Parathyroid adenoma (tissue), 2 donors: ENCODE results near the gene CEP72.

Source experiments
- H2AFZ ChIP-seq: fragments of 300-600 bp; sonication (generic); one replicate; pipeline ENCODE4 v1.7.0; 2017; ENCODE audit warnings: antibody characterized with exemption, mild to moderate bottlenecking
- H3K27ac ChIP-seq: fragments of 300-600 bp; sonication (generic); one replicate; pipeline ENCODE4 v1.7.0; 2017
- H3K27me3 ChIP-seq: fragments of 300-600 bp; sonication (generic); one replicate; pipeline ENCODE4 v1.7.0; 2017; ENCODE audit warnings: low read length; ENCODE audit not compliant: control insufficient read depth, insufficient read depth
- H3K36me3 ChIP-seq: fragments of 300-600 bp; sonication (generic); one replicate; pipeline ENCODE4 v1.7.0; 2017; ENCODE audit warnings: low read length; ENCODE audit not compliant: control insufficient read depth, insufficient read depth
- H3K4me1 ChIP-seq: fragments of 300-600 bp; sonication (generic); one replicate; pipeline ENCODE4 v1.7.0; 2017; ENCODE audit warnings: control low read depth
- H3K4me2 ChIP-seq: fragments of 300-600 bp; sonication (generic); one replicate; pipeline ENCODE4 v1.7.0; 2017; ENCODE audit warnings: low read length
- H3K4me3 ChIP-seq: fragments of 300-600 bp; sonication (generic); one replicate; pipeline ENCODE4 v1.7.0; 2017; ENCODE audit warnings: low read depth, low read length
- H3K79me2 ChIP-seq: fragments of 300-600 bp; sonication (generic); one replicate; pipeline ENCODE4 v1.7.0; 2017; ENCODE audit warnings: control low read depth
- H3K9ac ChIP-seq: fragments of 300-600 bp; sonication (generic); one replicate; pipeline ENCODE4 v1.7.0; 2017; ENCODE audit warnings: mild to moderate bottlenecking
- H3K9me3 ChIP-seq: fragments of 300-600 bp; sonication (generic); one replicate; pipeline ENCODE4 v1.7.0; 2017; ENCODE audit warnings: low read length; ENCODE audit not compliant: control insufficient read depth
- TF ChIP-seq, protein P1 (sequence below): fragments of 300-600 bp; sonication (generic); IDR thresholded peaks from one replicate; pipeline ENCODE4 v1.7.0; 2017; ENCODE audit warnings: antibody characterized with exemption, mild to moderate bottlenecking
- donor health status: primary hyperparathyroidism.

The CEP72 gene

DNA sequence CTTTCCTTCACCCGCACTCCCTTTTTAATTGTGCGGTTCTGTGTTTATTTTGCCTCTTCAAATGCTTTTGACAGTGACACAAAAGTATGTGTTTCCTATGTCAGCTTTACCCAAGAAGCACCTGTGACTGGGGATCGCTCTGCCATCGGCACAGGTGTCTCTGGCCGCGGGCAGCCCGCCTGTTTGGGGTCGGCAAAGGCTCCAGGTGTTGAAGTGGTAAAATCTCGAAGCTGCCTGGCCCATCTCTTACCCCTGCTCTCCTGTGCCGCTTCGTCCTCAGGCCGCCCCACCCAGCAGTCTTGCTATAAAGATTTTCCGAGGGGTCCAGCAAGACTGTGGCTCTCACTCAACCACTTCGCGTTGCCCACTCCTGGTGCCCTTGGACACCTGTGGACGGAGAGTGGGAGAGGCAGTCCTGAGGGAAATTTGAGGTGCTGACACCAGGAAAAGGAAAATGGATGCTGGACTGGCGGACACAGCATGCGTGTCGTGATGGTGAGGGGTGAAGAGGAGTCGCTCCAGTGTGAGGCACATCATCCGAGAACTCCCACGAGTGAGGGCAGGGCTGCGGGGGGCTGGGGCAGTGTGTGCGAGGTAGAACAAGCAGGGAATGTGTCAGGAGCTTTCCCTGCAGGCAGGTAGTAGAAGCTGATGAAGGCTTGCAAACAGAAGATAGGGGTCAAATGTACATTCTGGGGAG is 29.1 kb upstream of the CEP72 start:
- H3K79me2 ChIP-seq = no peaks in the 10 kb centered on the region
- H3K36me3 ChIP-seq = no peaks in the 10 kb centered on the region
- H3K4me3 ChIP-seq = no peak overlapping the region
- H2AFZ ChIP-seq = no peak overlapping the region
- H3K9ac ChIP-seq = no peak overlapping the region
- H3K9me3 ChIP-seq = no peaks in the 10 kb centered on the region
- no peak overlapping the region for H3K27ac ChIP-seq
- TF ChIP-seq, protein P1, sequence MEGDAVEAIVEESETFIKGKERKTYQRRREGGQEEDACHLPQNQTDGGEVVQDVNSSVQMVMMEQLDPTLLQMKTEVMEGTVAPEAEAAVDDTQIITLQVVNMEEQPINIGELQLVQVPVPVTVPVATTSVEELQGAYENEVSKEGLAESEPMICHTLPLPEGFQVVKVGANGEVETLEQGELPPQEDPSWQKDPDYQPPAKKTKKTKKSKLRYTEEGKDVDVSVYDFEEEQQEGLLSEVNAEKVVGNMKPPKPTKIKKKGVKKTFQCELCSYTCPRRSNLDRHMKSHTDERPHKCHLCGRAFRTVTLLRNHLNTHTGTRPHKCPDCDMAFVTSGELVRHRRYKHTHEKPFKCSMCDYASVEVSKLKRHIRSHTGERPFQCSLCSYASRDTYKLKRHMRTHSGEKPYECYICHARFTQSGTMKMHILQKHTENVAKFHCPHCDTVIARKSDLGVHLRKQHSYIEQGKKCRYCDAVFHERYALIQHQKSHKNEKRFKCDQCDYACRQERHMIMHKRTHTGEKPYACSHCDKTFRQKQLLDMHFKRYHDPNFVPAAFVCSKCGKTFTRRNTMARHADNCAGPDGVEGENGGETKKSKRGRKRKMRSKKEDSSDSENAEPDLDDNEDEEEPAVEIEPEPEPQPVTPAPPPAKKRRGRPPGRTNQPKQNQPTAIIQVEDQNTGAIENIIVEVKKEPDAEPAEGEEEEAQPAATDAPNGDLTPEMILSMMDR = no peak
- H3K4me1 ChIP-seq = no peaks in the 10 kb centered on the region
- H3K27me3 ChIP-seq = no peaks in the 10 kb centered on the region
- H3K4me2 ChIP-seq = no peak overlapping the region

DNA sequence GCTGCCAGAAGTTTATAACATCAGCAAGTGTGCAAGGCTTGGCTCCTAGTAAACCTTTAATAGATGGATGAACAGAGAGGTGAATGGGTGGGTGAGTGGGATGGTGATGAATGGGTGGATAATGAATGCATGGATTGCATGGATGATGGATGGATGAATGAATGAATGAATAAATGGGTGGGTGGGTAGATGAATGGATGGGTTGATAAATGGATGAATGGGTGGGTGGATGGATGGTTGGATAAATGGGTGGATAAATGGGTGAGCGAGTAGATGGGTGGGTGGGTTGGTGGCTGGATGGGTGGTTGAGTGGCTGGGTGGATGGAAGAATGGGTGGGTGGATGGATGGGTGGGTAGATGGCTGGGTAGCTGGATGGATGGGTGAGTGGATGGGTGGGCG is 28.5 kb upstream of the CEP72 start:
- Histone ChIP-seq H3K4me1 (no peaks in the 10 kb centered on the region), H3K4me2 (no peak overlapping the region), H3K4me3 (no peak overlapping the region), H3K27me3 (no peaks in the 10 kb centered on the region), H3K27ac (no peak overlapping the region), H3K79me2 (no peaks in the 10 kb centered on the region), H3K9me3 (no peaks in the 10 kb centered on the region), H2AFZ (no peak overlapping the region), H3K36me3 (no peaks in the 10 kb centered on the region), H3K9ac (no peak overlapping the region)
- TF ChIP-seq, protein P1 = no peak

DNA sequence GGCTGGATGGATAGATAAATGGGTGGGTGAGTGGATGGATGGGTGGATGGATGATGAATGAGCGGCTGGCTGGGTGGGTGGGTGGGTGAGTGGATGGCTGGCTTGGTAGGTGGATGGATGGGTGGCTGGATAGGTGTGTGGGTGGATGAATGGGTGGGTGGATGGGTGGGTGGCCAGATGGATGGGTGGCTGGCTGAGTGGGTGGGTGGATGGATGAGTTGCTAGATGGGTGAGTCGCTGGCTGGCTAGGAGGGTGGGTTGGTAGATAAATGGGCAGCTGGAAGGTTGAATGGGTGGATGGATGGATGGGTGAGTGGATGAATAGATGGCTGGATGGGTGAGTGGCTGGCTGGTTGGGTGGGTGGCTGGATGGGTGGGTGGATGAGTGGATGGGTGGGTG is 27.9 kb upstream of the CEP72 start:
- Histone ChIP-seq H3K9ac (no peak overlapping the region), H3K4me3 (no peak overlapping the region), H2AFZ (no peak overlapping the region), H3K9me3 (no peaks in the 10 kb centered on the region), H3K27me3 (no peaks in the 10 kb centered on the region), H3K4me2 (no peak overlapping the region), H3K27ac (no peak overlapping the region), H3K4me1 (no peaks in the 10 kb centered on the region), H3K36me3 (no peaks in the 10 kb centered on the region), H3K79me2 (no peaks in the 10 kb centered on the region)
- TF ChIP-seq, protein P1 = no peak

DNA sequence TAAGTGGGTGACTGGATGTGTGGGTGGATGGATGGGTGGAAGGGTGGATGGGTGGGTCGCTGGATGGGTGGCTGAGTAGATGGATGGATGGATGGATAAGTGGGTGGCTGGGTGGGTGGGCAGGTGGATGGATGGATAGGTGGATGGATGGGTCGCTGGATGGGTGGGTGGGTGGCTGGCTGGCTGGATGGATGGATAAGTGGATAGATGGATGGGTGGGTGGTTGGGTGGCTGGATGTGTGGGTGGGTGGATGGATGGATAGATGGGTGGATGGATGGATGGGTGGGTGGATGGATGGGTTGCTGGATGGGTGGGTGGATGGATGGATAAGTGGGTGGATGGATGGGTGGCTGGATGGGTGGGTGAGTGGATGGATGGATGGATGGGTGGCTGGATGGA is 27.3 kb upstream of the CEP72 start:
- Histone ChIP-seq H3K27ac (no peak overlapping the region), H2AFZ (no peak overlapping the region), H3K79me2 (no peaks in the 10 kb centered on the region), H3K4me3 (no peak overlapping the region), H3K36me3 (no peaks in the 10 kb centered on the region), H3K27me3 (no peaks in the 10 kb centered on the region), H3K9ac (no peak overlapping the region), H3K4me2 (no peak overlapping the region), H3K4me1 (no peaks in the 10 kb centered on the region), H3K9me3 (no peaks in the 10 kb centered on the region)
- TF ChIP-seq, protein P1 = no peak

DNA sequence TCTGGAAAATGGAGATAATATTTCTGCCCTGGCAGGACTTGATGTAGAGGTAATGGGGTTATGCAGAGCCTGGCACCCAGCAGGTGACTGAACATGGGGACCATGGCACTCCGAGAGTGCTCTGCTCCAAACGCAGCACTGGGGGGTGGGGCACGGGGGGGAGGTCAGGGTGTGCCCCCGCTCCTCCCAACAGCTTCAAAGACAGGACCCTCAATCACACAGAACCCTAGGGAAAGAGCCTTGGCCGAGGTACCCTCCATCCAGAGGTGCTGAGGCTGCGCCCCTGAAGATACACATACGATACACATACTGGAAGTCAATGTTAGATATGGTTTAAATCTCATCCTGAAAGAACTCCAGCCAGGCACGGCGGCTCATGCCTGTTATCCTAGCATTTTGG is 26.6 kb upstream of the CEP72 start:
- no peak overlapping the region for H3K4me2 ChIP-seq
- H3K27me3 ChIP-seq = no peaks in the 10 kb centered on the region
- TF ChIP-seq, protein P1 = no peak
- no peak overlapping the region for H3K27ac ChIP-seq
- no peaks in the 10 kb centered on the region for H3K4me1 ChIP-seq
- no peak overlapping the region for H3K9ac ChIP-seq
- no peaks in the 10 kb centered on the region for H3K9me3 ChIP-seq
- no peaks in the 10 kb centered on the region for H3K36me3 ChIP-seq
- no peak overlapping the region for H3K4me3 ChIP-seq
- no peaks in the 10 kb centered on the region for H3K79me2 ChIP-seq
- H2AFZ ChIP-seq = no peak overlapping the region
